Sciatic nerve (tissue), 2 donors: ENCODE results near the gene CCDC154. TPM values are rescaled to one million over a fixed set of nuclear protein-coding genes. Genes with fewer than 3 reads are reported as not detected.
"Not testable (repeated sequence)": the region's sequence is repeated elsewhere in the genome, so short reads cannot be mapped to it uniquely, and the experiment has no call there.

Experiments
- ATAC-seq: fragments of 200-7000 bp; cut with Tn5 transposase; one replicate; pipeline ENCODE4 v1.9.1; 2020; ENCODE audit warnings: mild to moderate bottlenecking, moderate library complexity
- DNase-seq: peaks from one replicate; pipeline ENCODE4 v3.0.0-alpha.2; 2020; ENCODE audit warnings: low spot score
- intact Hi-C: fragments of 100-400 bp; cut with DNase I; formaldehyde crosslinking; loops from one replicate; pipeline ENCODE4 v1.14.2; 2022
- total RNA-seq: library from RNA; stranded (reverse); fragmentation: NEBNext Ultra II Directional; extraction: Animal tissue kit (Norgen Biotek cat#: 25700); gene quantifications from one replicate; pipeline ENCODE4 v1.2.1, GENCODE V29; 2021
- donor health status: DM: no; HTN: no; CAD: no.
- donor health status: DM: no; HTN: no; CAD: no.

Gene CCDC154
- total RNA-seq, 1 donor from 2014 or later = 3.3 TPM

- no peak for ATAC-seq
- intact Hi-C loops = no loop called here
Observed at GRCh38 chr16:1443403-1443973, 868 bp downstream of the CCDC154 start.

GRCh38 chr16:1442697-1443096 lies 1.7 kb downstream of the CCDC154 start:
- intact Hi-C loops = no loop called here
- DNase-seq (no peak), ATAC-seq (no peak)

More at GRCh38 chr16:1443403-1443973, 868 bp downstream of the CCDC154 start:
- no peak for DNase-seq

- DNase-seq (no peak), ATAC-seq (no peak)
- intact Hi-C loops = no loop called here
Observed at GRCh38 chr16:1441391-1441829, 2.9 kb downstream of the CCDC154 start.

- not testable (repeated sequence) for ATAC-seq
Observed at GRCh38 chr16:1439699-1440074, 4.7 kb downstream of the CCDC154 start.

GRCh38 chr16:1439058-1439698 lies 5.2 kb downstream of the CCDC154 start:
- intact Hi-C loops = no loop called here
- ATAC-seq = no peak
- no peak for DNase-seq

More at GRCh38 chr16:1439699-1440074, 4.7 kb downstream of the CCDC154 start:
- DNase-seq, intact Hi-C loops: not testable (repeated sequence)

GRCh38 chr16:1438229-1439057 lies 5.9 kb downstream of the CCDC154 start:
- DNase-seq (no peak), ATAC-seq (no peak)
- intact Hi-C loops = no loop called here

- intact Hi-C loops = no loop called here
- DNase-seq (no peak), ATAC-seq (no peak)
Observed at GRCh38 chr16:1437606-1438005, 6.8 kb downstream of the CCDC154 start.

GRCh38 chr16:1436731-1437355 lies 7.5 kb downstream of the CCDC154 start:
- intact Hi-C loops = no loop called here
- ATAC-seq (no peak), DNase-seq (no peak)

- DNase-seq (no peak), ATAC-seq (no peak)
- intact Hi-C loops = no loop called here
Observed at GRCh38 chr16:1435921-1436697, 8.2 kb downstream of the CCDC154 start.

- no peak for ATAC-seq
Observed at GRCh38 chr16:1434644-1435592, 9.4 kb downstream of the CCDC154 start.

GRCh38 chr16:1433756-1434155 lies 10.6 kb downstream of the CCDC154 start:
- intact Hi-C loops = no loop called here
- ATAC-seq = no peak
- DNase-seq = no peak

More at GRCh38 chr16:1434644-1435592, 9.4 kb downstream of the CCDC154 start:
- DNase-seq = no peak
- intact Hi-C loops = no loop called here

- intact Hi-C loops = no loop called here
- no peak for ATAC-seq
- DNase-seq = no peak
Observed at GRCh38 chr16:1433263-1433560, 11.1 kb downstream of the CCDC154 start.

- DNase-seq (no peak), ATAC-seq (no peak)
- intact Hi-C loops = no loop called here
Observed at GRCh38 chr16:1432388-1433262, 11.7 kb downstream of the CCDC154 start.

- DNase-seq (no peak), ATAC-seq (no peak)
- intact Hi-C loops = no loop called here
Observed at GRCh38 chr16:1431497-1432270, 12.7 kb downstream of the CCDC154 start.

- intact Hi-C loops = no loop called here
- DNase-seq (no peak), ATAC-seq (no peak)
Observed at GRCh38 chr16:1430759-1431496, 13.4 kb downstream of the CCDC154 start, which contains the start of gene PERCC1. Gene PERCC1, plus strand, starts transcription at chr16:1431078. Its CDS starts 1,516 bp downstream, at chr16:1432594.
